H9 (cell line): ENCODE data around the gene ADO. TPM values are rescaled to one million over a fixed set of nuclear protein-coding genes. Genes with fewer than 3 reads are reported as not detected.

Experiments
- DNase-seq: peaks from one replicate; pipeline ENCODE4 v3.0.0-alpha.2; 2017
- H2AFZ ChIP-seq: one replicate; pipeline ENCODE4 v1.6.1; 2013; ENCODE audit warnings: mild to moderate bottlenecking, low read length, control low read depth, moderate library complexity
- H2AK5ac ChIP-seq: 2 replicates; pipeline ENCODE4 v1.6.1; 2013; ENCODE audit warnings: low read length, control low read depth, mixed read lengths; ENCODE audit not compliant: insufficient read length
- H2BK120ac ChIP-seq: one replicate; pipeline ENCODE4 v1.6.1; 2013; ENCODE audit warnings: low read depth, mild to moderate bottlenecking, low read length, control low read depth, inconsistent platforms; ENCODE audit not compliant: poor library complexity, severe bottlenecking
- H2BK12ac ChIP-seq: 2 replicates; pipeline ENCODE4 v1.6.1; 2013; ENCODE audit warnings: low read length, control low read depth, mixed read lengths, low read depth; ENCODE audit not compliant: insufficient read length
- H2BK15ac ChIP-seq: 2 replicates; pipeline ENCODE4 v1.6.1; 2013; ENCODE audit warnings: low read depth, low read length, control low read depth
- H2BK20ac ChIP-seq: one replicate; pipeline ENCODE4 v1.6.1; 2013; ENCODE audit warnings: low read depth, mild to moderate bottlenecking, low read length, control low read depth, inconsistent platforms; ENCODE audit not compliant: poor library complexity, severe bottlenecking
- H2BK5ac ChIP-seq: 2 replicates; pipeline ENCODE4 v1.6.1; 2013; ENCODE audit warnings: low read length, control low read depth, mixed read lengths; ENCODE audit not compliant: insufficient read length
- H3K14ac ChIP-seq: 2 replicates; pipeline ENCODE4 v1.6.1; 2013; ENCODE audit warnings: low read length, control low read depth; ENCODE audit not compliant: insufficient read depth
- H3K18ac ChIP-seq: 2 replicates; pipeline ENCODE4 v1.6.1; 2013; ENCODE audit warnings: low read depth, mild to moderate bottlenecking, mixed read lengths, low read length, control low read depth; ENCODE audit not compliant: insufficient read length
- H3K23ac ChIP-seq: 2 replicates; pipeline ENCODE4 v1.6.1; 2013; ENCODE audit warnings: low read length, control low read depth, mixed read lengths, low read depth; ENCODE audit not compliant: insufficient read length
- H3K23me2 ChIP-seq: 2 replicates; pipeline ENCODE4 v1.6.1; 2013; ENCODE audit warnings: low read depth, mild to moderate bottlenecking, mixed read lengths, low read length, control low read depth; ENCODE audit not compliant: insufficient read length, poor library complexity, severe bottlenecking
- H3K27ac ChIP-seq: 2 replicates; pipeline ENCODE4 v1.5.1; 2013; ENCODE audit warnings: low read length, control low read depth, mixed read lengths, low read depth; ENCODE audit not compliant: insufficient read length
- H3K27me3 ChIP-seq: 2 replicates; pipeline ENCODE4 v1.6.1; 2013; ENCODE audit warnings: low read length, control low read depth, inconsistent platforms; ENCODE audit not compliant: insufficient read depth
- H3K4ac ChIP-seq: 2 replicates; pipeline ENCODE4 v1.6.1; 2013; ENCODE audit warnings: low read depth, mild to moderate bottlenecking, control low read depth, inconsistent platforms, low read length, moderate library complexity
- H3K4me1 ChIP-seq: 2 replicates; pipeline ENCODE4 v1.6.1; 2013; ENCODE audit warnings: low read length, control low read depth, inconsistent platforms; ENCODE audit not compliant: insufficient read depth
- H3K4me2 ChIP-seq: 2 replicates; pipeline ENCODE4 v1.6.1; 2013; ENCODE audit warnings: low read length, control low read depth, mixed read lengths; ENCODE audit not compliant: insufficient read length, insufficient read depth
- H3K56ac ChIP-seq: 2 replicates; pipeline ENCODE4 v1.6.1; 2013; ENCODE audit warnings: low read depth, mild to moderate bottlenecking, mixed read lengths, low read length, control low read depth; ENCODE audit not compliant: insufficient read length
- H3K79me1 ChIP-seq: 2 replicates; pipeline ENCODE4 v1.6.1; 2013; ENCODE audit warnings: low read depth, mild to moderate bottlenecking, moderate library complexity, low read length, control low read depth, inconsistent platforms; ENCODE audit not compliant: insufficient read depth, poor library complexity, severe bottlenecking
- H3K79me2 ChIP-seq: 2 replicates; pipeline ENCODE4 v1.6.1; 2013; ENCODE audit warnings: low read length, control low read depth, inconsistent platforms; ENCODE audit not compliant: insufficient read depth
- H3K9ac ChIP-seq: 2 replicates; pipeline ENCODE4 v1.6.1; 2013; ENCODE audit warnings: low read length, control low read depth, mixed read lengths; ENCODE audit not compliant: insufficient read length; ENCODE audit errors: extremely low read depth
- H3K9me3 ChIP-seq: one replicate; pipeline ENCODE4 v1.6.1; 2013; ENCODE audit warnings: low read depth, low read length, inconsistent platforms; ENCODE audit not compliant: control insufficient read depth
- H3T11ph ChIP-seq: one replicate; pipeline ENCODE4 v1.6.1; 2013; ENCODE audit warnings: mild to moderate bottlenecking, low read length, control low read depth, inconsistent platforms
- H4K20me1 ChIP-seq: one replicate; pipeline ENCODE4 v1.6.1; 2013; ENCODE audit not compliant: control insufficient read depth, insufficient read length, insufficient read depth
- H4K5ac ChIP-seq: 2 replicates; pipeline ENCODE4 v1.6.1; 2013; ENCODE audit warnings: low read depth, mild to moderate bottlenecking, mixed read lengths, low read length, control low read depth; ENCODE audit not compliant: insufficient read length
- H4K8ac ChIP-seq: replicated peaks from 2 replicates; pipeline ENCODE4 v1.6.1; 2013; ENCODE audit warnings: low read length, control low read depth, mixed read lengths, low read depth; ENCODE audit not compliant: insufficient read length
- H4K91ac ChIP-seq: 2 replicates; pipeline ENCODE4 v1.6.1; 2013; ENCODE audit warnings: low read depth, mild to moderate bottlenecking, moderate library complexity, mixed read lengths, low read length, control low read depth; ENCODE audit not compliant: insufficient read length
- H3K27ac Mint-ChIP-seq, 3 experiments: 2 replicates in 2 of 3; 3 replicates in 1 of 3; pipeline ENCODE4 v1.8.0; 2020 to 2021; ENCODE audit warnings: mixed read lengths in 3 of 3, mild to moderate bottlenecking in 1 of 3, moderate library complexity in 1 of 3
- H3K27me3 Mint-ChIP-seq: 2 replicates; pipeline ENCODE4 v1.8.0; 2021; ENCODE audit warnings: low read depth, mild to moderate bottlenecking, moderate library complexity, mixed read lengths
- H3K36me3 Mint-ChIP-seq, 3 experiments: 2 replicates in 2 of 3; 3 replicates in 1 of 3; pipeline ENCODE4 v1.8.0; 2020 to 2021; ENCODE audit warnings: low read depth in 3 of 3, mixed read lengths in 3 of 3; ENCODE audit not compliant: insufficient read depth in 1 of 3
- H3K4me1 Mint-ChIP-seq, 2 experiments: 2 replicates each; pipeline ENCODE4 v1.8.0; 2020; ENCODE audit warnings: mixed read lengths in 2 of 2
- H3K4me3 Mint-ChIP-seq, 2 experiments: 2 replicates in 1 of 2; 3 replicates in 1 of 2; pipeline ENCODE4 v1.8.0; 2020 to 2021; ENCODE audit warnings: mild to moderate bottlenecking in 2 of 2, mixed read lengths in 2 of 2, moderate library complexity in 1 of 2
- H3K9me3 Mint-ChIP-seq, 2 experiments: 2 replicates in 1 of 2; 3 replicates in 1 of 2; pipeline ENCODE4 v1.8.0; 2020; ENCODE audit warnings: mild to moderate bottlenecking in 2 of 2, mixed read lengths in 2 of 2, moderate library complexity in 1 of 2
- CTCF ChIP-seq: fragments of 200-600 bp; sonication (generic); conservative IDR thresholded peaks from 3 replicates; pipeline ENCODE4 v1.8.0; 2021; ENCODE audit warnings: antibody characterized with exemption, mild to moderate bottlenecking
- WGBS: extraction: QIAGEN DNeasy Blood & Tissue Kit; methylation state at CpG from one replicate; pipeline ENCODE4 v1.1.7; 2013; ENCODE audit warnings: missing lambda C conversion rate, low lambda C conversion rate, mixed read lengths; ENCODE audit not compliant: insufficient read length; ENCODE audit errors: extremely low coverage; 5-methylcytosine and 5-hydroxymethylcytosine counted together
- total RNA-seq: library from RNA; stranded (reverse); gene quantifications from 2 replicates; pipeline ENCODE4 v1.2.1, GENCODE V29; 2021

The ADO gene
- total RNA-seq, 1 experiment from 2014 or later, result 31.6 TPM

DNA sequence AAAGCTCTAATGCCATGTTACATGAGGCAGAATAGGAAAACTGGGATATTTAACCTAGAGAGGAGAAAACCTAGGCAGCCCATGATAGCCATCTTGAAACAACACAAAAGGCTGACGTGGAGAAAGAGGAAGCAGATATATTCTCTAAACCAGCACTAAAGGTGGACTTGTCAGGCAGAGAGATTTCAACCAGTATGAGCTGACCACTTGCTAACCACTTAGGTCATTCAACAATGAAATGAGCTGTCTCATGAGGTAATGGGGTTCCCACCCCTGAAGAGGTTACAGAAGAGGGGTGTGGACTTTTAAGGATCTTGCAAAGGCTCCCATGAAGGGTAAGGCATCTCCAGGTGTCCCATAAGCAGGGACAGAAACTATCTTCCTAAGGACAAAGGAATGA lies 38.5 kb downstream of the ADO start:
- H3K27ac ChIP-seq, result no peak overlapping the region
- H3K14ac ChIP-seq, result no peak overlapping the region
- Mint-ChIP-seq H3K27ac (no peak overlapping the region), H3K36me3 (no peaks in the 10 kb centered on the region), H3K4me1 (no peaks in the 10 kb centered on the region), H3K4me3 (no peak overlapping the region), H3K27me3 (peaks cover 8% of the 10 kb centered on the region), H3K9me3 (peaks cover 0 to 2% of the 10 kb centered on the region in 2 experiments; a peak in 2 of 5 replicates)
- no peak for TF ChIP-seq CTCF
- no peak overlapping the region for H3K23ac ChIP-seq
- no peak overlapping the region for H2BK120ac ChIP-seq
- no peak overlapping the region for H2BK15ac ChIP-seq
- H3K9ac ChIP-seq, result no peak overlapping the region
- H4K91ac ChIP-seq, result no peak overlapping the region
- H3T11ph ChIP-seq, result no peak overlapping the region
- H2BK20ac ChIP-seq, result no peak overlapping the region
- no peaks in the 10 kb centered on the region for H3K4me1 ChIP-seq
- H3K79me1 ChIP-seq, result no peaks in the 10 kb centered on the region
- no peak overlapping the region for H3K18ac ChIP-seq
- H4K8ac ChIP-seq, result no peak overlapping the region
- no CpG with 5 or more reads among the region's 1 CpG for WGBS
- H2BK12ac ChIP-seq, result no peak overlapping the region
- H3K23me2 ChIP-seq, result no peaks in the 10 kb centered on the region
- no peak overlapping the region for H3K4ac ChIP-seq
- H2AK5ac ChIP-seq, result no peak overlapping the region
- H3K27me3 ChIP-seq, result no peaks in the 10 kb centered on the region
- no peaks in the 10 kb centered on the region for H3K9me3 ChIP-seq
- H4K5ac ChIP-seq, result no peak overlapping the region
- no peak overlapping the region for H3K4me2 ChIP-seq
- H2BK5ac ChIP-seq, result no peak overlapping the region
- no peak for DNase-seq
- H3K79me2 ChIP-seq, result no peaks in the 10 kb centered on the region
- H2AFZ ChIP-seq, result no peak overlapping the region
- no peaks in the 10 kb centered on the region for H4K20me1 ChIP-seq
- no peak overlapping the region for H3K56ac ChIP-seq
